HG03575 (cell line): ENCODE data around the gene CRHR1.
"Not testable (repeated sequence)": the region's sequence is repeated elsewhere in the genome, so short reads cannot be mapped to it uniquely, and the experiment has no call there.

ENCODE experiments used
- ATAC-seq: cut with Tn5 transposase; IDR thresholded peaks from one replicate; pipeline ENCODE4 v1.9.1; 2021; ENCODE audit not compliant: unreplicated experiment, insufficient number of reproducible peaks, low FRiP score; ENCODE audit errors: extremely low read depth

Gene CRHR1

DNA sequence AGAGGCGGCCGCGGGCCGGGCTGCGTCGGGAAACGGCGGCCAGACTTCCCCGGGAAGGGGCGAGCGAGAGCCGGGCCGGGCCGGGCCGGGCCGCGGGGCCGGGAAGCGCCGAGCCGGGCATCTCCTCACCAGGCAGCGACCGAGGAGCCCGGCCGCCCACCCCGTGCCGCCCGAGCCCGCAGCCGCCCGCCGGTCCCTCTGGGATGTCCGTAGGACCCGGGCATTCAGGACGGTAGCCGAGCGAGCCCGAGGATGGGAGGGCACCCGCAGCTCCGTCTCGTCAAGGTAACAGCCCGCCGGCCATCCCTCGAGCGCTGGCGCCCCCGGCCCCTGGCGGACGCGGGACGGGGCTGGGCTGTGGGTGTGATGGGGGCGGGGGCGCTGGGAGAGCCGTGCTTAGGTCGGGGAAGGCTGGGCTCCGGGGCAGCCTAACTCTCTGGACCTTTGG is at the start of gene CRHR1:
TSS of gene CRHR1 (plus strand) at position 28 of the 448 bp plus-strand sequence. CDS start at position 253, 225 bp downstream.
- no peak for ATAC-seq

DNA sequence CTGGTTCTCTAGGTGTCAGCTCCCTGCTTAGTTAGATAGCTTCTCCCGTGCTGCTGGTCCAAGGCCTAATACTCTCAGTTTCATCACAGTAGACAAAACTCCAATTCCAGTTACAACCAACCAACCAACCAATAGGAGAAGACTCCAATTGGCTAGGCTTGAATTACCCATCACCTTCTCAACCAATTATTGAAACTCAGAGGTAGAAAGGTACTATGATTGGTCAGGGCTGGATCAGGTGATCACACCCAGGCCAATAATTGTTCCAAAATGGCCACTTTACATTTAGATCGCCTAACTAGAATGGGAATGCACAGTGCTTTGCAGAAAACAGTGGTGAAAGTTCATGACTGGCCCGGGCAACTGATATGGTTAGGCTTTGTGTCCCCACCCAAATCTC is 49.5 kb upstream of the CRHR1 start:
- ATAC-seq, result no peak

DNA sequence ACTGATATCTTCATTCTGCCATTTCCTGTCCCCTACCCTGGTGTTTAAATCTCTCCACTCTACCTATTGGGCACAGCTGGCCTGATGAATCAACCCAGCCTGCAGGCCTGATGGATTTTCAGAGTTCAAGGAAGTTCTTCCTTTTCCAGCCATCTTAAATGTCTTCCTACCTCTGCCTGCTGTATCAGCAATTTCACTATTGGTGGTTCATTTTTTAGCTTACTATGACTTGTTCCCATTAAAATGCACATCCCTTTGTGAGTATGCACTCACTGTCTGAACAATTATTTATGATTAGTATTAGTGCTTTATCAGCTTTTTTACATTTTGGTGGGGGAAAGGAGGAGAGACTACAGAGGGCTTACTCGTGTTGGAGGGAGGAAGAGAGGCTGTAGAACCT is 48.6 kb upstream of the CRHR1 start:
- no peak for ATAC-seq

DNA sequence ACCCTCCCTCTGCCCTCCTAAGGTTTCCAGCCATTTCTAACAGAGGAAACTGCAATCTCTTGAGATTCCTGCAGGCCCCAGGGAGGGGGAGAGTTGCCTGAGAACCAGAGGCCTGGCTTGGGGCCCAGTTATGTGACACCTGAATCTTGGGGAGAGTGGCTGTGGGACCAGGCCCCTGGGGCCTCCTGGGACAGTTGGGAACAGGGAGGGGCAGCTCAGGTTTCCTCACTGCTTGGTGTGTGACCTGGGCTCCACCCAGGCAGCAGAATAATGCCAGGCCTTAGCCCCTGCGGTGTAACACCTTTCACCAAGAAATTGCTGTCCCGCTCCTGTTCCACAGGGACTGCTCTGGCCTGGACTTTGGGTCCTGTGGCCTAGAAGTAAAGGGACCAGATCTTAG is 44.3 kb upstream of the CRHR1 start:
- ATAC-seq, result no peak

DNA sequence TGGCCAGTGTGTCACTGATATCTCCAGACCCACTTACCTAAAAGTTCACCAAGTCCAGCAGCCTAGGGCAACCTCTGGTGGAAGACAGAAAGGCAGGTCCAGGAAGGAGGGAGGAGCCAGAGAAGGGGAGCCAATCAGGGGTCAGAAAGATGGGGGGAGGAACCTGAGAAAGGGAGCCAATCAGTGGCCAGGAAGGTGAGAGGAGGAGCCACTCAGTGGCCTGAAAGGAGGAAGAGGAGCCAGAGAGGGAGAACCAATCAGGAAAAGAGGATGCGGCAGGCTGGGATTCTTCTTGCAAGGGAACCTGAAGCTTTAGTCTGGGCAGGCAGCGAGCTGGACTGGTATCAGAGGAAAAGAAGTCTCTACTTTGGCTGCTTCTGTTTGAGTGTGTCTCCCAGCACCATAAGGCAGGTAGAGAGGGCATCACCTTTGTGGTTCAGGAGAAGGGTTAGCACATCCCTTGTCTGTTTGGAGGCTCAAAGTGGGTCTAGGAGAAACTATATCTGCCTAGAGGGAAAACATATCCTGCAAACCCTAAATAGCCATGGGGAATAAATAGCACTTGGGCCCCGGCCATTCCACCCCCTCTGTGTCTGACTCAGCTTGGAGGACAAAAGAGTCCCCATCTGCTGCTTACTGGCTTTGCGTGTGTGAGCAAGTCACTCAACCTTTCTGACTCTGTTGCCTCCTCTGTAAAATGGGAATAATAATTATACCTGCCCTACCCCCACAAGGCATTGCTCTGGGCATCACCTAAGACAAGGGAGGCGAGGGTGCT is 43.4 kb upstream of the CRHR1 start:
- ATAC-seq, result no peak

DNA sequence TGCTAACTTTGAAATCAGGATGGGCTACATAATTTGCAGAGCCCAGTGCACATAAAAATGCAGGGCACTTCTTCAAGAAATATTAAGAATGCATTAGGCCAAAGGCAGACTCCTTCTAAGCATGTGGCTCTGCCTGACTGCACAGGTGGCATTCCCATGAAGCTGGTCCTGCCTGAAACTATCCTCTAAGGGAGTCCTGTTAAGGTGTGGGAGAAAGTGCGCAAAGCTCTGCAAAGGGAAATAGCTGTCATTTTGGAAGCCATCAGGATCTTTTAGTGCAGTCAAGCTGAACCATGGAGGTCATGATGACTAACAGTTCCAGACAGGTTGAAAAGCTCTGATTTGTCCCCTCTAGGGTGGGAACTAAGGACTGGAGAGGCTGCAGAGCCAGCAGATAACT is 41.9 kb upstream of the CRHR1 start:
- ATAC-seq, result no peak

DNA sequence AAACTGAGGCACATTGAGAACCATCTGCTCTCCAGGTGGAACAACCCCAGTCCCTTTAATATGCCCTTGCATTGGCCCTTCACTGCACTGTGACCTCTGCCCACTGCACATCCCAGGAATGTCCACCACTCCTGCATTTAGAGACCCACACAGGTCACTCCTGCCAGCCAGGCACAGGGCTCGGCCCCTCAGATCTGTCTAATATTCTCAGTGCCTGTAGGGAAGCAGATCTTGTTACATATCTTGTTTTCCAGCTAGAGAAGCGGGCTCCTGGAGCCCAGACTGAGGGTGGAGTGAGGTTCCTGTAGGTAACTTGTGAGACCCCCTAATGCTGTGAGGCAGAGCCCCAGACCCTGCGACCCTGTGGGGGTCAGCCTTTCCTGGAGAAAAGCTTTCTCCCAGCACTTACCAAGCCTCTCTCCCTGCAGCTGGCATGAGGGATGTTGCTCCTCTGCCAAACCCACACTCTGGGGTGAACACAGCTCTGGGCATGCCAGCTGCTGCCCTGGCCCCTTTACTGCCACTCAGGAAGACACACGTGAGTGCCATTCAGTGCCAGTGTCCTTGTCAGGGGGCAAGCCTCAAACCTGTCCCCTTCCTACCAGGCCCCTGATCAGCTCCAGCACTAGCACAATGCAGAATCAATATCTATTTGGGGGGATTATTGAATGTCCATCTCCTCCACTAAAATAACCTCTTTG is 40.3 kb upstream of the CRHR1 start:
- no peak for ATAC-seq

DNA sequence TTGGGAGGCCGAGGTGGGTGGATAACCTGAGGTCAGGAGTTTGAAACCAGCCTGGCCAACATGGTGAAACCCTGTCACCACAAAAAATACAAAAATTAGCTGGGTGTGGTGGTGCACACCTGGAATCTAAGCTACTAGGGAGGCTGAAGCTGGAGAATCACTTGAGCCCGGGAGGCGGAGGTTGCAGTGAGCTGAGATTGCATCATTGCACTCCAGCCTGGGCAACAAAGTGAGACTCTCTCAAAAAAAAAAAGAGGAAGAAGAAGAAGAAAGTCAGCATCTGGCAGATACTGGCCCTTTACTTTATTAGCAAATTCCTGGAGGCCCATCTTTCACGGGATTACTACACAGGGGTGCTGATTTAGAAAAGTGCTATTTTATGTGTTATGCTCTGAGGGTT is 39.3 kb upstream of the CRHR1 start:
- ATAC-seq, result not testable (repeated sequence)

DNA sequence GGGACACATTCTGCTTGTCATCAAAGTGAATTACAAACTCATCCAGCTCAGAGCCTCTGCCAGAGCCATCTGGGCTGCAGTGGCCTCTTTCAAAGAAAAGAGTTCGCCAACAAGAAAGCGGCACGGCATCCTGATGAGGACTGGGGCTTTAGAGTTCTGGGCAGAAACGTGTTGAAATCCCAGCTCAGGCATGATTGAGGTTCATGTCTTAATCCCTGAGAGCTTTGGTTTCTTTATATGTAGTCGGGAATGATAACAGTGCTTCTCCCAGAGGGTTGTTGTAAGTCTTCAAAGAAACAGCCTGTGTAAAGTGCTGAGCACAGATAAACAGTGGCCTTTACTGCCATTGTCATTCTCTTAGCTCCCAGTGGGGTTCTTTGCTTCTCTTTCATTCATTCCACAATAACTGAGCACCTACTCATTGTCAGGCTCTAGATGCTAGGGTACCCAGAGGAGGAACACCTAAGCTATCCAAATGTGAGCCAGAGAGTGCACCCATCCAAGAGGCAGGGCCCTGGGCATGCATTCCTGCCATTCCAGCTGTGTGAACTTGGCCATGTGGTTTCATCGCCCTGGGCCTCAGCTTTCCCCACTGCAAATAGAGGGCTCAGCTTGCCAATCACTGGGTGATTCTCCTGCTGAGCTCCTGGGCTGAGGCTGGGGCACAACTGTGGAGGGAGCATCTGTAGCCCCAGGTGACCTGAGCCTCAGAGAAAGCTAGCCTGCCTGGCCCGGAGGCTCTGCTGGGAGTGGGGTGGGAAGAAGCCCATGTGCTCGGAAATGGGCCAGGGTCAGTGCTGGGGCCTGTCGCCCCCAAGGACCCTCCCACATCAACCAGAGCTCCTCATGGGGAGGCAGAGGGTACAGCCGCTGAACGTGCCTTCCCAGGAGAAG is 38.3 kb upstream of the CRHR1 start:
- ATAC-seq, result no peak

DNA sequence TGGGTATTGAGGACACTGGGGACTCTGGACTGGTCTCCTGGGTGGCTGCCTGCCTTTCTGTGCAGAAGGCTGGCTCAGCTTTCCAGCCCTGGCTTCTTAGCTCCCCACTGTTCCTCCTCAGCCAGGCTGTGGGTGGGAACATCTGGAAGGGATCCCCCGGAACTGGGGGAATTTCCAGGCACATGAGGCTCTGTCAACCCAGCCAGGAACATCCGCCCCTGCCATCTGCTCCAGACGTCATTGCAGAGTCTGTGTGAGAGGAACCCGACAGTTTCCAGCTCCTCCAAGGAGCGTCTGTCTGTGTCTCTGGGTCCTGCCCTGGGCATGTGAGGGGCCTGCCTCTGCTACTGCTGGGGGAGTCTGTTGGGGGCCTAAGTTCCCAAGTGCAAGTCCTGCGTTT is 36.2 kb upstream of the CRHR1 start:
- ATAC-seq, result no peak

DNA sequence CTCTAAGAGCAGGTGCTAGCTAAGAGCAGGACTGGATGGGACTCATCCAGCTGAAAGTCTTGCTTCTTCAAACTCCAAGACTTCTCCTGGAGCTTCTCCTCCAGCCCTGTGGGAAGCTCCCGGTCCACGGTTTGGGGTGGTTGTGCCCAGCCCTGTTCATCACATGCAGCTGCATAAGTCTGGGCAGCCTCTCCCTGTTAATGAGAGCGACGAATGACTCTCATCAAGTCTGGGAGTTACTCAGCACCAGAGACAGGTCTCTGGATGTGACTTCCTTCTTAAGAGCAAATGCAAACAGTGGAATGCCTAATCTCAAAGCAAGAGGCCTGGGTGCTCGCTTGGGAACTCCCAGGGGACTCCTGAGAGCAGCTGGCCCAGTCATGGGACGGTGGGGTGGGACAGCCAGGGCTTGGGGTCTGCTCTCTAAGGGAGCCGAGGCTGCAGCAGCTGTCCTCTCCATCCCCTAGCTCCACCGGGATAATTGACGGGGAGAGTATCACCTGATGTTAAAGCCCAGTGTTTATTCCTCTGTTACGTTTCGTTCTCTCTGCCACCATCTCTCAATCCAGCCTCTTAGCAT is 35.3 kb upstream of the CRHR1 start:
- ATAC-seq, result no peak

DNA sequence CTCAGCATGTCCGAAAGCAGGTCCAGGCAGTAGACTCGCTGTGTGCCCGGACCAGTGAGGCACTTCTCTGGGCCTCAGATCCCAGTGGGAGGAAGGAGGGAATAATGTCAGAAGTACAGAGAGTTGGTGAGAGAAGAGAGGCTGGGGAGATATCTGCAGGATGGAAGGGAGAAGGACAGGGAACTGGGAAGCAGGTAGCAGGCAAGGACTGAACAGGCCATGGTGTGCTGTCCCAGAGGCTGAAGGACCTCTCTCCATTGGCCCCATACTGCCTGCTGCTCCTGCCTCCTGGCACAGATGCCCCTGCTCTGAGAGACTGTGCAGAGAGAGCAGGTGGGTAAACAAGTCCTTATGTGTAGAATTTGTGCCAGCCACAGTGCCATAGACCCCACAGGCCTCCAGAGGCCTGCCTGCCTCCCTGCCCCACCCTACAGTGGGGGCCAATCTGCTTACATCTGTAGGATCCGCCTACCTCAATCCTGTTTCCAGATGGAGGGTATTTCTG is 34.2 kb upstream of the CRHR1 start:
- ATAC-seq, result no peak

DNA sequence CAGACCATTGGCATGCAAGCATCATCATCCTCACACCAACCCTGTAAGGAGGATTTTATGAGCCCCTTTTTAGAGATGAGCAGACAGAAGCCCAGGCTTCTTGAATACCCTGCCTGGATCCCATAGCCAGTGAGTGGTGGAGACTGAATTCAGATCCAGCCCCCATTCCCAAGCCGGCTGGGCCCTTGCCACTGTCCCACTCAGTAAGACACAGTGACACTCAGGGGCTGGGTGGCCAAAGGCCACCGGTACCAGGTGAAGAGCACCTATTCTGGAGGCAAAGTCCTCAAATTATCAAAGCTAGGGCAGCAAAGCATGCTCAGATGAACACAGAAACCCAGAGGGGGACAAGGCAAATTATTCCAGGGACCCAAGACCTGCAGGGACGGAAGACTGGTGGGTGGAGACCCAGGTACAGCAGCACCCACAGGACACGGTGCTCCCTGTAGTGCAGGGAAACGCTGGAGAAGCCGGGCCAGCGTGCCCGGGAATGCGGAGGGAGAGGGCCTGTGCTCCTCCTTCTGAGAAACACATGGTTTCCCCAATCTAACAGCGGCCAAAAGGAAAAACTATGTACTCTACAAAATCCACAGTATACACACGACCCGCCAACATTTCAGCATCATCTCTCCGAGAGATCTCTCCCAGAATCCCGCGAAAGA is 33.2 kb upstream of the CRHR1 start:
- ATAC-seq, result no peak

DNA sequence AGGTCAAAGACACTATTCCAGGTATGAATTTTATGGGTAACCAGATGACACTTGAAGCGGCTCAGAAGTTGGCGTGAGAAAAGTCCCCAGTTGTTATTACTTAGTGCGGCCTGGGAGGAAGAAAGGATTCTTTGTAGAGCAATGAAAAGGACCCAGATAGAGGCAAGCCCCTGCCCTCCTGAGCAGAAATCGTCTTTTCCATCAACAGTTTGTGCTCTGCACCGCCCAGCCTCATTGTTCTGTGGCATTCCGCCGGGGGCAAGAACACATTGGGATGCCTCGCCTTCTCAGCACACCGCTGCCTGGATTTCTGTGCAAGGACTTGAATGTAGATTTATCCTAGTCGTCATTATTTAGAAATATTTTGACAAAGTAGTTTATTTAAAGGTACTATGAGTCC is 32.7 kb upstream of the CRHR1 start:
- no peak for ATAC-seq

DNA sequence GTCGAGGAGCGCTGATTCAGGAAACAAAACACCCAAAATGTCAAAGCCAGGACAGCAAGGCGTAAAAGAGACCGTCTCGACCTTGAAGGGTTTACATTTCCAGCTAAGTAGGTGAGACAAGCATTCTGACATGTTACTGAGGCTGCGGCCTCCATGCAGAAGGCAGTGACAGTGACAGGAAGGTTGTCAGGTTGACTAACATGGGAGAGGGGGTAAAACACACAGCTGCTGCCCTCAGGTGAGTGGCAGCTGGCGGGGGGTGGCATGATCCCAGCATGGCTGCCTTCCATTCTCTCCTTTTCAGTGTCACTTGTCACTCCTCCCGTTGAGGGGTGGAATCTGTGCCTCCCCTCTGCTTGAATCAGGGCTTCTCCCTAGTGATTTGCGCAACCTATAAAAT is 31.9 kb upstream of the CRHR1 start:
- ATAC-seq, result no peak

DNA sequence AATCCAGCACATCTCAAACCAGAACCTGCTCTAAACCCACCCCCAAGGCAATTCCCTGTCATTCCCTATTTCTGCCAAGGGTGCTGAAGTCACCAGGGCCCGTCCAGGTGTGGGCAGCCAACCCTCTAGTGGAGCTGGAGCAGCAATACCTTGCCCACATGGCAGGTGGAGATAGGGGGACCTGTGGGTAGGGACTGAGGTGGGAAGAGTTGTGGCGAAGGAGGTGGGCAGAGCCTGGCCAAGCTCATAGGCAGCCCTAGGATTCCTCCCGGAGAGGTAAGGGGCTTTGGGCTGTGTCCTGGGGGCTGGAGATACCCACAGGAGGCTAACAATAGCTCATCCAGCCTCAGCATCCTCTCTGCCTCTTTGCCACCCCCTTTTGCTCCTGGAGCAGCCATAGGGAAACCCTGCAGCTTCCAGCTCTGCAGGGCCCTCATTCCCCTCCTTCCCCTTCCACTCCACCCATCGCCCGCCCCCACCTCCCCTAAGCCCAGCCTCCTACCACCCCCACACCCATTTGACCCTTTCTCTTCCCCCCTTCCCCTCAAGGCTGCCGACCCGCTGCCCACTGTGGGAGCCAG is 30.4 kb upstream of the CRHR1 start:
- no peak for ATAC-seq

DNA sequence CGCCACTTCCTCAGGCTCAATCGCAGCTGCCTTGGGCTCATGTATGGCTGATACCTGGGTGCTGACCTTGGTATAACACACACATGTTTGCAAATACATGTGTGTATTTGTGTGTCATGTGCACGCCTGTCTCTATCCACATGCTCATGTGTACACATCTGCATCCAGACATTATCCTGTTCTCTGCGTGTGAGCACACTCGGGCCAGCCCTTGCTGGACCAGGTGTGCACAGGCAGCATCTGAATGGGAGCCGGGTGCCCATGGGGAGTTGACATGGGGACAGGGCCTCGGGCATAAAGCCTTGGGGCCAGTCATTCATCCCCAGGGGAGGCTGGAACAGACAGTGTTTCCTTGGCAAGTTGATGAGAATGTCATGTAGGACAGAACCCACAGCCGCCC is 29.1 kb upstream of the CRHR1 start:
- ATAC-seq, result no peak

DNA sequence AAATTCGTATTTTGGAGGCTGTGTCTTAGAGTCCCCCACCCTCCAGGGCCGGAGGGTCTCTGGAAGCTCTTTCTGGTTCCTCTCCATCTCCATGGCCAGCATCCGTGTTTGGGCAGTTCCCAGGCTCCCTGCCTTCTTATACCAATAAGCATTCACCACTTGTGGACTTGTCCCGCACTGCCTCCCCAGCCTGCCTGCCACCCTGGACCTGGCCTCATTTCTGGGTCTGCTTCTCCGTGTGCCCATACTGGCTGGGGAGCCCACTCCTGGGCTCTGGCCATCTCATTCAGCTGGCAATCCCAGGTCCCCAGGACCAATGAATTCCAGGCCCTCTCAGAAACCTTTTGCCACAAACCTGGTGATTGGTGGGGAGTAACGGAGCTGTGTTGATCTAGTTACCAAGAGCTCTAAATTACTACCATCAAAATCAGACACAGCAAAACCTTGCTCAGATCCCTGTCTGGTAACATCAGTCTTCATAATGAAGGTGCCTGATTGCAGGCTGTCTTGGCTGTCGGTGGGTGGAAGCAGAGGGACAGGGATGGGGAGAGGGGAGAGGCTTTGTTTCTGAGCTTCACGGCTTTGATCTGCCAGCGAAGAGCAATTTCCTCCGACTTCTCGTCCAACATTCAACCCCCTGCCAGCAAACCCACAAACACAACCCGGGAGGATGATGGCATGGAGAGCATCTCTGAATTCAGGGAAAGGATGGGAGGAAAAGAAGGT is 27.7 kb upstream of the CRHR1 start:
- no peak for ATAC-seq
